Calu3 (cell line): ENCODE data around the gene INSRR. TPM values are rescaled to one million over a fixed set of nuclear protein-coding genes. Genes with fewer than 3 reads are reported as not detected.
A peak's percentile ranks its signal among the peaks of the same experiment; 100 is the strongest.

Source experiments
- Bru-seq: library from RNA; stranded (reverse); fragments of 400-500 nt; gene quantifications from one replicate; lab custom pipeline; 2021; lab: Mats Ljungman, UMichigan
- BruChase-seq, 2 experiments: library from RNA; stranded (reverse); fragments of 400-500 nt; gene quantifications; one replicate each; lab custom pipeline; 2021; lab: Mats Ljungman, UMichigan
- BruUV-seq: library from RNA; stranded (reverse); fragments of 400-500 nt; replicated peaks from 2 replicates; lab custom pipeline; 2021; lab: Mats Ljungman, UMichigan
- CTCF ChIA-PET: fragments of 300-600 bp; sonication (Branson Sonifier 250); formaldehyde crosslinking; loops from one replicate; lab custom pipeline; 2022; ENCODE audit warnings: antibody characterized with exemption; lab: Charles Lee
- DNase-seq: peaks from one replicate; pipeline ENCODE4 v3.0.0; 2022
- H3K27ac Mint-ChIP-seq: one replicate; pipeline ENCODE4 v1.8.0; 2022; ENCODE audit warnings: mixed read lengths; ENCODE audit not compliant: unreplicated experiment
- H3K27me3 Mint-ChIP-seq: one replicate; pipeline ENCODE4 v1.8.0; 2022; ENCODE audit warnings: mixed read lengths; ENCODE audit not compliant: unreplicated experiment
- H3K36me3 Mint-ChIP-seq: one replicate; pipeline ENCODE4 v1.8.0; 2022; ENCODE audit warnings: mild to moderate bottlenecking, moderate library complexity, mixed read lengths; ENCODE audit not compliant: insufficient read depth, unreplicated experiment
- H3K4me1 Mint-ChIP-seq: one replicate; pipeline ENCODE4 v1.8.0; 2022; ENCODE audit warnings: mild to moderate bottlenecking, low read depth, mixed read lengths; ENCODE audit not compliant: unreplicated experiment
- H3K4me3 Mint-ChIP-seq: one replicate; pipeline ENCODE4 v1.8.0; 2022; ENCODE audit warnings: mild to moderate bottlenecking, low read depth, moderate library complexity, mixed read lengths; ENCODE audit not compliant: unreplicated experiment
- H3K9me3 Mint-ChIP-seq: one replicate; pipeline ENCODE4 v1.8.0; 2022; ENCODE audit warnings: low read depth, mixed read lengths; ENCODE audit not compliant: unreplicated experiment
- CTCF ChIP-seq: fragments of 200-600 bp; IDR thresholded peaks from one replicate; pipeline ENCODE4 v1.8.0; 2022; ENCODE audit warnings: antibody characterized with exemption; ENCODE audit not compliant: unreplicated experiment
- intact Hi-C: fragments of 100-400 bp; cut with micrococcal nuclease; formaldehyde crosslinking; loops from one replicate; pipeline ENCODE4 v1.10.0; 2022; ENCODE audit not compliant: unreplicated experiment
- long read RNA-seq: library from polyadenylated mRNA; stranded (forward); transcript quantifications from one replicate; pipeline ENCODE4 v2.0.0, GENCODE V29; 2022
- total RNA-seq: library from RNA; stranded (reverse); gene quantifications from 2 replicates; pipeline ENCODE4 v1.2.3, GENCODE V29; 2022

The INSRR gene
- not detected in 2 replicates for total RNA-seq
- not detected for Bru-seq, nascent RNA
- BruChase-seq, experiment 1, labeled RNA remaining after a 6-hour chase, result not detected
- BruChase-seq, experiment 2, labeled RNA remaining after a 2-hour chase, result not detected
- long read RNA-seq, result 0 reads

GRCh38 chr1:156858959-156859522, at the start of gene INSRR:
Gene INSRR, minus strand, starts transcription at chr1:156859117. Its CDS starts 496 bp downstream, at chr1:156858621.
- intact Hi-C loops, result loop anchor here (10.0 kb wide), 1 partner anchor 174 kb away; no protein-coding TSS in a partner anchor
- BruUV-seq, result no TSS peak
- TF ChIP-seq CTCF, result no peak
- peaks cover 28% of the 10 kb centered on the region for H3K4me1 Mint-ChIP-seq
- CTCF ChIA-PET, result interaction anchor here (0.7 to 3.3 kb wide), 14 partner anchors 11 to 235 kb away, joined by 3 to 49 read pairs (median 6); partner anchors contain the start of genes CRABP2, ISG20L2 and METTL25B
- H3K4me3 Mint-ChIP-seq, result peak within 1 kb of the TSS; percentile 58
- peaks cover 96% of the 10 kb centered on the region for H3K27me3 Mint-ChIP-seq
- no peak within 1 kb of the TSS for H3K27ac Mint-ChIP-seq
- no peak for DNase-seq
- no peaks in the 10 kb centered on the region for H3K36me3 Mint-ChIP-seq
- H3K9me3 Mint-ChIP-seq, result no peaks in the 10 kb centered on the region

GRCh38 chr1:156908541-156908940, 49.6 kb upstream of the INSRR start:
- BruUV-seq, result no TSS peak
- TF ChIP-seq CTCF, result no peak
- Mint-ChIP-seq H3K9me3 (no peaks in the 10 kb centered on the region), H3K27me3 (peaks cover 45% of the 10 kb centered on the region), H3K4me3 (peak overlapping the region; percentile 74), H3K36me3 (peaks cover 10% of the 10 kb centered on the region), H3K4me1 (peaks cover 10% of the 10 kb centered on the region), H3K27ac (no peak overlapping the region)
- no peak for DNase-seq
- CTCF ChIA-PET, result interaction anchor here (0.7 kb wide), 1 partner anchor 550 kb away, joined by 3 read pairs; no protein-coding TSS in a partner anchor
- intact Hi-C loops, result no loop called here

GRCh38 chr1:156906206-156906906, 47.4 kb upstream of the INSRR start:
- Mint-ChIP-seq H3K27ac (no peak overlapping the region), H3K4me3 (peak overlapping the region; percentile 74), H3K9me3 (no peaks in the 10 kb centered on the region), H3K36me3 (peaks cover 10% of the 10 kb centered on the region), H3K4me1 (peaks cover 10% of the 10 kb centered on the region), H3K27me3 (peaks cover 67% of the 10 kb centered on the region)
- CTCF ChIA-PET, result no interaction called here
- no TSS peak for BruUV-seq
- DNase-seq, result no peak
- no peak for TF ChIP-seq CTCF
- intact Hi-C loops, result no loop called here

GRCh38 chr1:156905651-156906050, 46.7 kb upstream of the INSRR start:
- BruUV-seq, result no TSS peak
- no peak for DNase-seq
- Mint-ChIP-seq H3K4me1 (peaks cover 10% of the 10 kb centered on the region), H3K27me3 (peaks cover 74% of the 10 kb centered on the region), H3K4me3 (no peak overlapping the region), H3K36me3 (peaks cover 10% of the 10 kb centered on the region), H3K27ac (no peak overlapping the region), H3K9me3 (no peaks in the 10 kb centered on the region)
- TF ChIP-seq CTCF, result no peak
- intact Hi-C loops, result no loop called here
- CTCF ChIA-PET, result no interaction called here
